Activated CD8-positive, alpha-beta memory T cell treated with anti-CD3 and anti-CD28 coated beads for 4 hours (primary cell): ENCODE measurements around the gene PIM2.

Experiments
- DNase-seq, 2 donors: peaks; one replicate each; pipeline ENCODE4 v3.0.0-alpha.2; 2020; ENCODE audit warnings: low read depth in 2 of 2

The PIM2 gene

GRCh38 chrX:48918643-48919340 is at the start of gene PIM2:
Gene PIM2 (minus strand): TSS chrX:48919024. CDS start chrX:48918834, 190 bp downstream.
- peak; percentile 77 to 88 for DNase-seq

- DNase-seq = no peak
Measured at GRCh38 chrX:48968377-48968776, 49.6 kb upstream of the PIM2 start.

- DNase-seq = no peak
Measured at GRCh38 chrX:48966796-48967579, 48.2 kb upstream of the PIM2 start.

- no peak for DNase-seq
Measured at GRCh38 chrX:48965959-48966358, 47.1 kb upstream of the PIM2 start.

- no peak for DNase-seq
Measured at GRCh38 chrX:48961585-48962091, 42.8 kb upstream of the PIM2 start.

GRCh38 chrX:48960291-48960690 is 41.5 kb upstream of the PIM2 start:
- DNase-seq = no peak

- no peak for DNase-seq
Measured at GRCh38 chrX:48958635-48959094, 39.8 kb upstream of the PIM2 start.

- peak; percentile 80 to 91 for DNase-seq
Measured at GRCh38 chrX:48957827-48958634, 39.2 kb upstream of the PIM2 start.

- DNase-seq = peak; percentile 54 to 61
Measured at GRCh38 chrX:48957477-48957826, 38.6 kb upstream of the PIM2 start, which contains the start of gene OTUD5. Gene OTUD5 (minus strand): TSS chrX:48957607. CDS start chrX:48957570, 37 bp downstream.

GRCh38 chrX:48956728-48957414 is 38.0 kb upstream of the PIM2 start:
- peak in 1 of 2 donors; percentile 50 for DNase-seq

GRCh38 chrX:48948589-48948988 is 29.8 kb upstream of the PIM2 start:
- DNase-seq = no peak

- DNase-seq = no peak
Measured at GRCh38 chrX:48945517-48946348, 26.9 kb upstream of the PIM2 start.

- no peak for DNase-seq
Measured at GRCh38 chrX:48942895-48943294, 24.1 kb upstream of the PIM2 start.

- no peak for DNase-seq
Measured at GRCh38 chrX:48940404-48940955, 21.7 kb upstream of the PIM2 start.

GRCh38 chrX:48939524-48940228 is 20.9 kb upstream of the PIM2 start:
- no peak for DNase-seq

GRCh38 chrX:48938721-48939425 is 20.0 kb upstream of the PIM2 start:
- no peak for DNase-seq

GRCh38 chrX:48937054-48937907 is 18.5 kb upstream of the PIM2 start:
- DNase-seq = peak; percentile 80 to 83
